ENCODE results near the gene PRPF40B. TPM values are rescaled to one million over a fixed set of nuclear protein-coding genes. Genes with fewer than 3 reads are reported as not detected.

PRPF40B gene
- total and polyA plus RNA-seq, 12 donors: 7.2 to 125 (median 24.8) TPM

GRCh38 chr12:49642370-49642802, 19.0 kb downstream of the PRPF40B start:
- WGBS, 4 donors: 31 to 74% (median 53%) methylated on average over 4 to 11 of the region's 11 CpGs
- TF ChIP-seq, protein P1, sequence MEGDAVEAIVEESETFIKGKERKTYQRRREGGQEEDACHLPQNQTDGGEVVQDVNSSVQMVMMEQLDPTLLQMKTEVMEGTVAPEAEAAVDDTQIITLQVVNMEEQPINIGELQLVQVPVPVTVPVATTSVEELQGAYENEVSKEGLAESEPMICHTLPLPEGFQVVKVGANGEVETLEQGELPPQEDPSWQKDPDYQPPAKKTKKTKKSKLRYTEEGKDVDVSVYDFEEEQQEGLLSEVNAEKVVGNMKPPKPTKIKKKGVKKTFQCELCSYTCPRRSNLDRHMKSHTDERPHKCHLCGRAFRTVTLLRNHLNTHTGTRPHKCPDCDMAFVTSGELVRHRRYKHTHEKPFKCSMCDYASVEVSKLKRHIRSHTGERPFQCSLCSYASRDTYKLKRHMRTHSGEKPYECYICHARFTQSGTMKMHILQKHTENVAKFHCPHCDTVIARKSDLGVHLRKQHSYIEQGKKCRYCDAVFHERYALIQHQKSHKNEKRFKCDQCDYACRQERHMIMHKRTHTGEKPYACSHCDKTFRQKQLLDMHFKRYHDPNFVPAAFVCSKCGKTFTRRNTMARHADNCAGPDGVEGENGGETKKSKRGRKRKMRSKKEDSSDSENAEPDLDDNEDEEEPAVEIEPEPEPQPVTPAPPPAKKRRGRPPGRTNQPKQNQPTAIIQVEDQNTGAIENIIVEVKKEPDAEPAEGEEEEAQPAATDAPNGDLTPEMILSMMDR (IDR thresholded peaks at IDR 0.05): no peak
- peak in 1 of 2 donors; percentile 59 for TF ChIP-seq POLR2A (IDR thresholded peaks at IDR 0.05)
- peaks cover 0 to 30% of the 10 kb centered on the region in 2 donors for H3K36me3 ChIP-seq (replicated peaks in 1 of 2)
- H3K9me3 ChIP-seq (replicated peaks in 1 of 3): no peaks in the 10 kb centered on the region
- H3K4me1 ChIP-seq (replicated peaks in 1 of 2): peaks cover 8 to 14% of the 10 kb centered on the region in 2 donors
- no peak overlapping the region for H3K4me3 ChIP-seq
- intact Hi-C loops (cut with DNase I): no loop called here
- peak overlapping the region in 4 of 5 donors; percentile 65 to 92 (median 86) for H3K27ac ChIP-seq
- peak; percentile 72 to 89 (median 83) for DNase-seq
- H3K27me3 ChIP-seq: no peaks in the 10 kb centered on the region

DNA sequence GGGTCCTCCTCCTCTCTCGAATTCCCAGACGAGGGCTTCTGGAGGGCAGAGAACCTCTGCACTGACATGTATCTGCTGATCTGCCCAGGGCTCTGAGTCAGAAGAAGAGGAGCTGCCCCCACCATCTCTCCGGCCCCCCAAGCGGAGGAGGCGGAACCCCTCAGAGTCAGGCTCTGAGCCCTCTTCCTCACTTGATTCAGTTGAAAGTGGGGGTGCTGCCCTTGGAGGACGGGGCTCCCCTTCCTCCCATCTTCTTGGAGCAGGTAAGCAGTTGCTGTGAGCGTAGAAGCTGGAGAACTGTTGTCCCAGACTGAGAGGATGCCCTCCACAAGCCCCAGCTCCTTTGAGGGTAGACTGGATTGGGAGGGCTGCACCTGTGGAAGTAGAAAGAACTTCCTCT, 19.8 kb downstream of the PRPF40B start:
- H3K27me3 ChIP-seq: no peaks in the 10 kb centered on the region
- DNase-seq: no peak
- 84 to 93% (median 91%) methylated on average over 4 to 7 of the region's 7 CpGs for WGBS, 4 donors
- H3K4me1 ChIP-seq (replicated peaks in 1 of 2): peaks cover 4 to 8% of the 10 kb centered on the region in 2 donors
- no peak overlapping the region for H3K4me3 ChIP-seq
- peak overlapping the region in 3 of 5 donors; percentile 83 to 92 (median 88) for H3K27ac ChIP-seq
- H3K36me3 ChIP-seq (replicated peaks in 1 of 2): peaks cover 0 to 35% of the 10 kb centered on the region in 2 donors
- H3K9me3 ChIP-seq (replicated peaks in 1 of 3): no peaks in the 10 kb centered on the region
- TF ChIP-seq POLR2A (IDR thresholded peaks at IDR 0.05): no peak
- TF ChIP-seq, protein P1 (IDR thresholded peaks at IDR 0.05): no peak
- intact Hi-C loops (cut with DNase I): no loop called here

- intact Hi-C loops (cut with DNase I): loop anchor here (2.0 kb wide), 2 partner anchors 63 to 65 kb away; partner anchors contain the start of gene FMNL3 (in 1 of the 2)
- DNase-seq: no peak
- H3K27me3 ChIP-seq: no peaks in the 10 kb centered on the region
- peaks cover 4 to 8% of the 10 kb centered on the region in 2 donors for H3K4me1 ChIP-seq (replicated peaks in 1 of 2)
- 72 to 81% (median 77%) methylated on average over 10 of the region's 10 CpGs for WGBS, 4 donors
- TF ChIP-seq, protein P1 (IDR thresholded peaks at IDR 0.05): no peak
- TF ChIP-seq POLR2A (IDR thresholded peaks at IDR 0.05): no peak
- no peaks in the 10 kb centered on the region for H3K9me3 ChIP-seq (replicated peaks in 1 of 3)
- no peak overlapping the region for H3K4me3 ChIP-seq
- peaks cover 0 to 40% of the 10 kb centered on the region in 2 donors for H3K36me3 ChIP-seq (replicated peaks in 1 of 2)
- peak overlapping the region in 2 of 5 donors; percentile 7 to 14 for H3K27ac ChIP-seq
These were observed 20.7 kb downstream of the PRPF40B start for GRCh38 chr12:49643961-49644619.

DNA sequence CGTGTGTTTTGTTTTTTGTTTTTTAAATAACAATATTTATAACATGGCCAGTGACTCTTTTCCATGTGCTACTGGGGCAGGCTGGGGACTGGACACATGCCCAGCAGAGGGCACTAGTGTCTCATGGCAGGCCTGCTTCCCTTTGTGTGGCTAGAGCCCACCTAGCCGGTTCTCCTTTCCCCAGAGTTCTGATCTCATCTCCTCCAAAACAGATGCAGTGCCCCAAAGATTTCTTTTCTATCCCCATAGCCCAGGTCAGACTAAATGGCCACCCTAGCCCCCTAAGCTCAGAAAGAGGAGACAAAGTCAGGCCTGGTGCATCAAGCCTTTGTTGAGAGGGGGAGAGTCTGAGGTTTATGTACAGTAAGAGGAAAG, 21.2 kb downstream of the PRPF40B start:
- intact Hi-C loops (cut with DNase I): loop anchor here (2.0 kb wide), 2 partner anchors 62 to 64 kb away; partner anchors contain the start of gene FMNL3 (in 1 of the 2)
- peak; percentile 69 to 91 (median 82) for DNase-seq
- peaks cover 4 to 8% of the 10 kb centered on the region in 2 donors for H3K4me1 ChIP-seq (replicated peaks in 1 of 2)
- H3K4me3 ChIP-seq: no peak overlapping the region
- H3K36me3 ChIP-seq (replicated peaks in 1 of 2): peaks cover 0 to 42% of the 10 kb centered on the region in 2 donors
- no peaks in the 10 kb centered on the region for H3K27me3 ChIP-seq
- 5 to 29% (median 17%) methylated on average over 2 of the region's 2 CpGs for WGBS, 4 donors
- H3K27ac ChIP-seq: peak overlapping the region in 2 of 5 donors; percentile 7 to 14
- no peaks in the 10 kb centered on the region for H3K9me3 ChIP-seq (replicated peaks in 1 of 3)
- TF ChIP-seq, protein P1 (IDR thresholded peaks at IDR 0.05): peak; percentile 73 to 96 (median 92)
- TF ChIP-seq POLR2A (IDR thresholded peaks at IDR 0.05): no peak

All from adrenal gland (tissue), 12 donors.